Measurements from ENCODE around the gene GLRX3. TPM values are rescaled to one million over a fixed set of nuclear protein-coding genes. Genes with fewer than 3 reads are reported as not detected.

Gene GLRX3
- total RNA-seq, 1 donor from 2014 or later: 61.2 TPM

DNA sequence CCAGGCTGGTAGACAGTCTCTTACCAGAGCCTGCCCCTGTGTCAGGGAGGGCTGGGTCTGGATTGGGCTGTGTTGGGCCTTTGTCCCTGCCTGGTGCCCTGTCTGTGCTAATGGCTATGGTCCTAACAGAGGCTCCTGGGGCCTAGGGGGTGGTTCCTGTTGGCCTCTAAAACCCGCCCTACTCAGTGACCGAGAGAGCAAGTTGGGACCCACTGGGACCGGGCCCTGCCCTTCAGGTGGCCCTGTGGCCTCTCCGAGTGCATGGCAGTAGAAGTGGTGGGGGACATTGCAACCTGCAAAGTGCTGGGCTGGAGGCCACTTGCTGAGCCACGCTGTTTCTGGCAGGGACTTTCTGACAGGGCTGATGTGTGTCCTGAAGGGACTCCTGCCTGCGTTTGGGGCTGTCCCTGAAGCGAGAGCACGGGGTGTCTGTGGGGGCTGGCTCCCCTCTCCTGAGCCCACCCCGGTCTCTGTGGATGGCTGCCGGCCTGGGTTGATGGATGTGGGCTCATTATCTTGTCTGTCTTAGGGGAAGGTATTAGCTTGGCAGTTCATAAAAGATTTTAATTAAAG lies 56.2 kb downstream of the GLRX3 start:
- TF ChIP-seq, protein P1, sequence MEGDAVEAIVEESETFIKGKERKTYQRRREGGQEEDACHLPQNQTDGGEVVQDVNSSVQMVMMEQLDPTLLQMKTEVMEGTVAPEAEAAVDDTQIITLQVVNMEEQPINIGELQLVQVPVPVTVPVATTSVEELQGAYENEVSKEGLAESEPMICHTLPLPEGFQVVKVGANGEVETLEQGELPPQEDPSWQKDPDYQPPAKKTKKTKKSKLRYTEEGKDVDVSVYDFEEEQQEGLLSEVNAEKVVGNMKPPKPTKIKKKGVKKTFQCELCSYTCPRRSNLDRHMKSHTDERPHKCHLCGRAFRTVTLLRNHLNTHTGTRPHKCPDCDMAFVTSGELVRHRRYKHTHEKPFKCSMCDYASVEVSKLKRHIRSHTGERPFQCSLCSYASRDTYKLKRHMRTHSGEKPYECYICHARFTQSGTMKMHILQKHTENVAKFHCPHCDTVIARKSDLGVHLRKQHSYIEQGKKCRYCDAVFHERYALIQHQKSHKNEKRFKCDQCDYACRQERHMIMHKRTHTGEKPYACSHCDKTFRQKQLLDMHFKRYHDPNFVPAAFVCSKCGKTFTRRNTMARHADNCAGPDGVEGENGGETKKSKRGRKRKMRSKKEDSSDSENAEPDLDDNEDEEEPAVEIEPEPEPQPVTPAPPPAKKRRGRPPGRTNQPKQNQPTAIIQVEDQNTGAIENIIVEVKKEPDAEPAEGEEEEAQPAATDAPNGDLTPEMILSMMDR (IDR thresholded peaks at IDR 0.05): no peak
- Mint-ChIP-seq H3K27me3 (ENCODE audit: unreplicated experiment) (no peaks in the 10 kb centered on the region), H3K36me3 (ENCODE audit: unreplicated experiment) (no peaks in the 10 kb centered on the region), H3K4me1 (ENCODE audit: unreplicated experiment) (no peaks in the 10 kb centered on the region), H3K27ac (ENCODE audit: unreplicated experiment) (no peak overlapping the region), H3K9me3 (ENCODE audit: unreplicated experiment) (no peaks in the 10 kb centered on the region), H3K4me3 (ENCODE audit: unreplicated experiment) (no peak overlapping the region)
- no peak for DNase-seq (ENCODE audit: extremely low spot score, unreplicated experiment)

DNA sequence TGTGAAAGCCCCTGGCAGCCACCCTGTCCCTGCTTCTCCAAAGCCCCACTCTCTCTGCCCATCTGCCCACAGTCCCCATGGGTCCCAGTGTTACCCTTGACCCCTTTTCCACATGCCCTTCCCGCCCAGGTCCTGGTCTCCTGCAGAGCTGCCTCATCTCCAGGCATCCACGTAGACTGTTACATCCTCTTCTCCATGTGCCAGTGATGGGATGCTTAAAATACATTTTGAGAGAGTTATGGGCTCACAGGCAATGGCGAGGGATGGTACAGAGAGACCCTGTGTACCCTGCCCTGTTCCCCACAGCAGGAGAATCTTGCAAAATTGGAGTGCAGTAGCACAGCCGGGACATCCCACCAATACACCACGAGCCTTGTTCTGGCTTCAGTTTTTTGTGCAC lies 56.8 kb downstream of the GLRX3 start:
- no peaks in the 10 kb centered on the region for H3K36me3 Mint-ChIP-seq (ENCODE audit: unreplicated experiment)
- no peak for DNase-seq (ENCODE audit: extremely low spot score, unreplicated experiment)
- no peak overlapping the region for H3K27ac Mint-ChIP-seq (ENCODE audit: unreplicated experiment)
- no peak overlapping the region for H3K4me3 Mint-ChIP-seq (ENCODE audit: unreplicated experiment)
- H3K9me3 Mint-ChIP-seq (ENCODE audit: unreplicated experiment): no peaks in the 10 kb centered on the region
- H3K4me1 Mint-ChIP-seq (ENCODE audit: unreplicated experiment): no peaks in the 10 kb centered on the region
- no peaks in the 10 kb centered on the region for H3K27me3 Mint-ChIP-seq (ENCODE audit: unreplicated experiment)
- TF ChIP-seq, protein P1 (IDR thresholded peaks at IDR 0.05): no peak

DNA sequence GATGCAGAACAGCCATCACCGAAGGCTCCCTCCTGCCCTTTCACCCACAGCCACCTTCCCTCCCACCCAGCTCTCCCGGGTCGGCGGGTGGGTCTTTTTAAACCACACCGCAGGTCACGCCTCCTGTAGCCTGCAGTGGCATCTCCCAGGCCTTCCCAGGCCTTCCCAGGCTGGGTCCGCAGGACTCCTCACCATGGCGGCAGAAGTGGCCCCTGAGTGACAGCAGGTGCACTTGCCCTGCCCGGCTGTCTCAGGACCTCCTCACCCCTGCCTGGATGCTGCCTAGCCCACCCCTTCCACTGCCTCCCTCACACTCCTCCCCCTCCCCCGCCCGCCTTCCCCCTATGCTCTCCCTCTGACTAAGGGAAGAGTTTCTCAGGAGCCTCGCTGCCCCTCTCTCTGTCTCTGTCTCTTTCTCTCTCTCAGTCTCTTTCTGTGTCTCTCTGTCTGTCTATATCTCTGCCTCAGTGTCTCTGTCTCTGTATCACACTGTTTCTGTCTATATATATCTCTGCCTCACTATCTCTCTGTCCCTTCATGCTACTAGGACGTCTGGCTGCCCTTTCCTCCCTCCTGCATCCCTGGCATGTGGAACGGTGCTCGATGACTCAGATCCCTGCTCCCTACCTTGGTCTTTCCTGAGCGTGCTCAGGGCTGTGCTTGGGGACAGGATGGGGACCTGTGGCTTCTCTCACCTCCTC lies 57.5 kb downstream of the GLRX3 start:
- no peak for DNase-seq (ENCODE audit: extremely low spot score, unreplicated experiment)
- Mint-ChIP-seq H3K4me3 (ENCODE audit: unreplicated experiment) (no peak overlapping the region), H3K36me3 (ENCODE audit: unreplicated experiment) (no peaks in the 10 kb centered on the region), H3K27ac (ENCODE audit: unreplicated experiment) (no peak overlapping the region), H3K27me3 (ENCODE audit: unreplicated experiment) (no peaks in the 10 kb centered on the region), H3K4me1 (ENCODE audit: unreplicated experiment) (no peaks in the 10 kb centered on the region), H3K9me3 (ENCODE audit: unreplicated experiment) (no peaks in the 10 kb centered on the region)
- TF ChIP-seq, protein P1 (IDR thresholded peaks at IDR 0.05): no peak

DNA sequence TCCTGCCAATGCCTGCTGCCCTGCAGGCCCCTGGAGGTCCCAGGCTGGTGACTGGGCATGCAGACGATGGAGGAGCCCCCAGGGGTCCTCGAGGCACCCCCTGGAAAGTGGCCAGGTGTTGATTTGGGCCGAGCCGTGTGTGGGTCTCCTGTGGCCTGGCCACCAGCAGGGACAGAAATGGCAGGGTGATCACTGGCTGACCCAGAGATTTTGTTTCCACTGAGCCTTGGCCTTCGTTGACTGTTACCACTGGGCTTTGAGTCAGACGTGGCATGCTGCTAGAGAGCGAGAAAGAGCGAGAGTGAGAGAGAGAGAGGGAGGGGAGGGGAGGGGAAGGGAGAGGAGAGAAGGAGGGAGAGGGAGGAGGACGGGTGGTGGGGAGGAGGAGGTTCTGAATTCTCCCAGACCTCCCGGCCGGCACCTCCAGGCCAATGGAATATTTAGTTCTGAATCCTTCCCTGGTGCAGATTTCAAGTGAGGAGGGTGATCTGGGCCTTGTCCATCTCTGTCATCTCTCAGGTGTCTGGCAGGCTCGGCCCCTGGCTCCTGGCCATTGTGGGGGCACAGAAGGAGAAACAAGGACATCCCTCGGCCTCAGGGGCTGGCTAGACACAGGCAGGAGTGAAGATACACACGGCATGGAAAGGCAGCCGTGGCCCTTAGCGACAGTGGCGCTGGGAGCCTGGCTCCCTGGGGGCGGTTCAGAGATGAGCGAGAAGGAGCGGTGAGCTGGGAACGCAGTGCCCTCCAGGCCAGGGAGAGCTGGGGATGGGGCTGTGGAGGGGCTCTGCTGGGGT lies 58.2 kb downstream of the GLRX3 start:
- Mint-ChIP-seq H3K27me3 (ENCODE audit: unreplicated experiment) (no peaks in the 10 kb centered on the region), H3K4me1 (ENCODE audit: unreplicated experiment) (no peaks in the 10 kb centered on the region), H3K36me3 (ENCODE audit: unreplicated experiment) (no peaks in the 10 kb centered on the region), H3K27ac (ENCODE audit: unreplicated experiment) (no peak overlapping the region), H3K4me3 (ENCODE audit: unreplicated experiment) (no peak overlapping the region), H3K9me3 (ENCODE audit: unreplicated experiment) (no peaks in the 10 kb centered on the region)
- TF ChIP-seq, protein P1 (IDR thresholded peaks at IDR 0.05): no peak
- DNase-seq (ENCODE audit: extremely low spot score, unreplicated experiment): no peak

All from osteocyte (in vitro differentiated cells).